ENCODE measurements around the gene SNX6. TPM values are rescaled to one million over a fixed set of nuclear protein-coding genes. Genes with fewer than 3 reads are reported as not detected.
A peak's percentile ranks its signal among the peaks of the same experiment; 100 is the strongest.

The SNX6 gene
- total RNA-seq, 1 experiment from 2014 or later: 53.9 TPM

DNA sequence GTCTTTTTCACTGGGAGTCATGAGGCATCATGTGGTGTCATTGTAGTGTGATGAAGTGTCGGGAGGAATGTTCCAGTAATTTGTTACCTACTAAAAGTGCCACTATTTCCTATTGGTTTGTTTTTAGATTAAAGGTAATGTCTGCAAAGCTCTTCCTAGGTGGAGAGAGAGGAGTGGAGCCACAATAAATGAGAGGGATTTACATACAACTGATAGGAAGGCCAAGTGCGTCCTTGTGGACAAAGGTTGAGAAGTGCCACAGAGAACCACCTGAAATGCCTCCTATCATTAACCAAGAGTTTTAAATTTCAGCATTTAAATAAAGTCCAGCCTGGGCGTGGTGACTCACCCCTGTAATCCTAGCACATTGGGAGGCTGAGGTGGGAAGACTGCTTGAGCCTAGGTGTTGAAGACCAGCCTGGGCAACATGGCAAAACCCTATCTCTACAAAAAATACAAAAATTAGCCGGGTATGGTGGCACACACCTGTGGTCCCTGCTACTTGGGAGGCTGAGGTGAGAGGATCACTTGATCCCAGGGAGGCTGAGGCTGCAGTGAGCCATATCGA is 2.5 kb upstream of the SNX6 start:
- no peak overlapping the region for H3K9ac ChIP-seq (ENCODE audit: low read length)
- no peaks in the 10 kb centered on the region for H3K36me3 ChIP-seq (ENCODE audit: low read depth, low read length)
- no peak overlapping the region for H3K27ac ChIP-seq (ENCODE audit: low read length)
- no peaks in the 10 kb centered on the region for H3K27me3 ChIP-seq (ENCODE audit: low read length)
- peaks cover 24% of the 10 kb centered on the region for H3K79me2 ChIP-seq (ENCODE audit: low read length)
- BruUV-seq (replicated peaks): no TSS peak
- H3F3A ChIP-seq (ENCODE audit: low read length, unreplicated experiment): no peaks in the 10 kb centered on the region
- H3K9me2 ChIP-seq (replicated peaks; ENCODE audit: low read length): no peaks in the 10 kb centered on the region
- peaks cover 4% of the 10 kb centered on the region for H3K4me1 ChIP-seq (ENCODE audit: insufficient read depth, low read length)
- H3K4me2 ChIP-seq (ENCODE audit: low read length): no peak overlapping the region
- H4K20me1 ChIP-seq (ENCODE audit: low read length): no peaks in the 10 kb centered on the region
- H3K4me3 ChIP-seq (ENCODE audit: low read length): no peak overlapping the region
- no peak overlapping the region for H2AFZ ChIP-seq (ENCODE audit: low read length)
- intact Hi-C loops (cut with micrococcal nuclease): no loop called here
- DNase-seq (peak; percentile 25), ATAC-seq (no peak)
- H3K9me3 ChIP-seq (ENCODE audit: low read length): no peaks in the 10 kb centered on the region
- TF ChIP-seq EZH2 (IDR thresholded peaks at IDR 0.05; ENCODE audit: low read length, unreplicated experiment) (no peak), EZH2phosphoT487 (IDR thresholded peaks at IDR 0.05; ENCODE audit: borderline replicate concordance, low read length) (no peak)
- TF ChIP-seq, protein P1, sequence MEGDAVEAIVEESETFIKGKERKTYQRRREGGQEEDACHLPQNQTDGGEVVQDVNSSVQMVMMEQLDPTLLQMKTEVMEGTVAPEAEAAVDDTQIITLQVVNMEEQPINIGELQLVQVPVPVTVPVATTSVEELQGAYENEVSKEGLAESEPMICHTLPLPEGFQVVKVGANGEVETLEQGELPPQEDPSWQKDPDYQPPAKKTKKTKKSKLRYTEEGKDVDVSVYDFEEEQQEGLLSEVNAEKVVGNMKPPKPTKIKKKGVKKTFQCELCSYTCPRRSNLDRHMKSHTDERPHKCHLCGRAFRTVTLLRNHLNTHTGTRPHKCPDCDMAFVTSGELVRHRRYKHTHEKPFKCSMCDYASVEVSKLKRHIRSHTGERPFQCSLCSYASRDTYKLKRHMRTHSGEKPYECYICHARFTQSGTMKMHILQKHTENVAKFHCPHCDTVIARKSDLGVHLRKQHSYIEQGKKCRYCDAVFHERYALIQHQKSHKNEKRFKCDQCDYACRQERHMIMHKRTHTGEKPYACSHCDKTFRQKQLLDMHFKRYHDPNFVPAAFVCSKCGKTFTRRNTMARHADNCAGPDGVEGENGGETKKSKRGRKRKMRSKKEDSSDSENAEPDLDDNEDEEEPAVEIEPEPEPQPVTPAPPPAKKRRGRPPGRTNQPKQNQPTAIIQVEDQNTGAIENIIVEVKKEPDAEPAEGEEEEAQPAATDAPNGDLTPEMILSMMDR (conservative IDR thresholded peaks at IDR 0.05; ENCODE audit: low read depth, low read length): no peak
- POLR2A ChIA-PET (ENCODE audit: unreplicated experiment): no interaction called here
- CTCF ChIA-PET: no interaction called here

DNA sequence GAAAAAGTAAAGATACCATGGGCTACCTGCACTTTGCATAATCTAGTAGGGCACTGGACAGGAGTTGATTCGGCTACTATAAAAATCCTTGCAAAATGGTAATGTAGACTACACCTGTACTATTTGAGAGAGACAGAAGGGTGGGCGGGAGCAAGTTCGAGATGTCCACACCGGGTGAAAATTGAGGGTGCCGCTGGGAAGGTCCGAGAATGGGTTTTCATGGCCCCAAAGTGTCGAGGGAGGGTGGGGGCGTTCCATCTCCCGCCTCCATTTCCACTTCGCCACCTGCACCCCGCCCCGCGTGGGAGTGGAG is 648 bp downstream of the SNX6 start:
- ATAC-seq: peak; percentile 16
- ChIA-PET POLR2A (ENCODE audit: unreplicated experiment) (no interaction called here), CTCF (no interaction called here)
- TF ChIP-seq EZH2phosphoT487 (IDR thresholded peaks at IDR 0.05; ENCODE audit: borderline replicate concordance, low read length): no peak
- TF ChIP-seq, protein P1 (conservative IDR thresholded peaks at IDR 0.05; ENCODE audit: low read depth, low read length): no peak
- no peak for TF ChIP-seq EZH2 (IDR thresholded peaks at IDR 0.05; ENCODE audit: low read length, unreplicated experiment)
- Histone ChIP-seq H3K9me3 (ENCODE audit: low read length) (no peaks in the 10 kb centered on the region), H3K4me1 (ENCODE audit: insufficient read depth, low read length) (peaks cover 4% of the 10 kb centered on the region), H3K79me2 (ENCODE audit: low read length) (peaks cover 36% of the 10 kb centered on the region), H3F3A (ENCODE audit: low read length, unreplicated experiment) (no peaks in the 10 kb centered on the region), H2AFZ (ENCODE audit: low read length) (peak overlapping the region; percentile 92), H3K36me3 (ENCODE audit: low read depth, low read length) (no peaks in the 10 kb centered on the region), H3K4me2 (ENCODE audit: low read length) (peak overlapping the region; percentile 81), H3K4me3 (ENCODE audit: low read length) (peak overlapping the region; percentile 75), H3K9me2 (replicated peaks; ENCODE audit: low read length) (no peaks in the 10 kb centered on the region), H4K20me1 (ENCODE audit: low read length) (no peaks in the 10 kb centered on the region), H3K27ac (ENCODE audit: low read length) (no peak overlapping the region), H3K9ac (ENCODE audit: low read length) (peak overlapping the region; percentile 93), H3K27me3 (ENCODE audit: low read length) (no peaks in the 10 kb centered on the region)
- DNase-seq: no peak
- intact Hi-C loops (cut with micrococcal nuclease): no loop called here
- BruUV-seq (replicated peaks): no TSS peak

DNA sequence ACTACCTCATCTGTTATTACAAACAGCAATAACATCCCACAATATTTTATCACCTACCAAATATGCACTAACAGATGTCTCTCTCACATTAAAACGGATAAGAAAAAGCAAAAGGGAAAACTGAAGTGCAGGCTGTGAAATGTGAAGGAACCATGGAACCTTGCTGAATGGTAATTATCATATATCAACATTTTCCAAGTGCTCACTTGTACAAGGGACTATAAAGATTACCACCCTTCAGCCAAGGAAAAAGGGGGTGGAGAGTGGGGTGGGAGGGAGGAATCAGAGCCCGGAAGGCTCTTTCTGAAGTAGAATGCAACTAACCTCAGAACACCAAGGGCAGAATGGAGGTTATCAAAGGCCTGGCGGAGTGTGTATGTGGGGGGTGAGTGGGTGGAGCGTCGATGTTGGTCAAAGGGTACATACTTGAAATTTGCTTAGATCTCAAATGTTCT is 1.2 kb downstream of the SNX6 start:
- peak overlapping the region; percentile 81 for H3K4me2 ChIP-seq (ENCODE audit: low read length)
- no TSS peak for BruUV-seq (replicated peaks)
- CTCF ChIA-PET: no interaction called here
- H3K9me3 ChIP-seq (ENCODE audit: low read length): no peaks in the 10 kb centered on the region
- POLR2A ChIA-PET (ENCODE audit: unreplicated experiment): interaction anchor here (0.5 kb wide), 1 partner anchor 490 kb away, joined by 3 read pairs; no protein-coding TSS in a partner anchor
- no peaks in the 10 kb centered on the region for H3K27me3 ChIP-seq (ENCODE audit: low read length)
- H3K36me3 ChIP-seq (ENCODE audit: low read depth, low read length): no peaks in the 10 kb centered on the region
- H3K4me3 ChIP-seq (ENCODE audit: low read length): peak overlapping the region; percentile 75
- H3K9me2 ChIP-seq (replicated peaks; ENCODE audit: low read length): no peaks in the 10 kb centered on the region
- H3K79me2 ChIP-seq (ENCODE audit: low read length): peaks cover 36% of the 10 kb centered on the region
- H3K4me1 ChIP-seq (ENCODE audit: insufficient read depth, low read length): peaks cover 4% of the 10 kb centered on the region
- DNase-seq (no peak), ATAC-seq (peak; percentile 9; the same call in 1 of the 2 replicates)
- intact Hi-C loops (cut with micrococcal nuclease): no loop called here
- no peaks in the 10 kb centered on the region for H4K20me1 ChIP-seq (ENCODE audit: low read length)
- H3K27ac ChIP-seq (ENCODE audit: low read length): no peak overlapping the region
- H3K9ac ChIP-seq (ENCODE audit: low read length): peak overlapping the region; percentile 93; the same call in 1 of the 2 replicates
- no peaks in the 10 kb centered on the region for H3F3A ChIP-seq (ENCODE audit: low read length, unreplicated experiment)
- TF ChIP-seq EZH2phosphoT487 (IDR thresholded peaks at IDR 0.05; ENCODE audit: borderline replicate concordance, low read length) (no peak), EZH2 (IDR thresholded peaks at IDR 0.05; ENCODE audit: low read length, unreplicated experiment) (no peak)
- TF ChIP-seq, protein P1 (conservative IDR thresholded peaks at IDR 0.05; ENCODE audit: low read depth, low read length): no peak
- H2AFZ ChIP-seq (ENCODE audit: low read length): no peak overlapping the region
